HEK293 (cell line): ENCODE results near the gene LZTFL1.

Experiments
- BCL11A ChIP-seq: fragments of 450-650 bp; formaldehyde crosslinking; IDR thresholded peaks from 2 replicates; pipeline ENCODE4 v1.5.1; 2016; ENCODE audit warnings: low read depth, missing biosample characterization, missing genetic modification characterization
- BCL11B ChIP-seq: fragments of 450-650 bp; formaldehyde crosslinking; IDR thresholded peaks from 2 replicates; pipeline ENCODE4 v1.5.1; 2016; ENCODE audit warnings: low read depth, missing biosample characterization, missing genetic modification characterization
- CTCF ChIP-seq: fragments of 450-650 bp; formaldehyde crosslinking; IDR thresholded peaks from 2 replicates; pipeline ENCODE4 v1.5.1; 2016; ENCODE audit warnings: missing biosample characterization, missing genetic modification characterization
- ZNF174 ChIP-seq: fragments of 450-650 bp; formaldehyde crosslinking; IDR thresholded peaks from 2 replicates; pipeline ENCODE4 v1.5.0; 2017; ENCODE audit warnings: missing biosample characterization, mild to moderate bottlenecking, missing genetic modification characterization
- ZNF274 ChIP-seq, 2 experiments: fragments of 200-500 bp in 1 of 2; fragments of 450-650 bp in 1 of 2; sonication (Bioruptor generic) in 1 of 2; formaldehyde crosslinking in 1 of 2; IDR thresholded peaks; 2 replicates each; pipeline versions ENCODE4 v1.5.1 to v1.6.1; 2014 to 2016; ENCODE audit warnings: borderline replicate concordance in 1 of 2, inconsistent platforms in 1 of 2, low read length in 1 of 2, missing biosample characterization in 1 of 2, missing genetic modification characterization in 1 of 2
- ZNF426 ChIP-seq: fragments of 450-650 bp; formaldehyde crosslinking; IDR thresholded peaks from 2 replicates; pipeline ENCODE4 v1.5.1; 2017; ENCODE audit warnings: missing biosample characterization, missing genetic modification characterization, mild to moderate bottlenecking, inconsistent platforms, moderate library complexity
- ZNF670 ChIP-seq: fragments of 450-650 bp; formaldehyde crosslinking; IDR thresholded peaks from 2 replicates; pipeline ENCODE4 v1.5.1; 2016; ENCODE audit warnings: missing biosample characterization, missing genetic modification characterization, low read depth

GRCh38 chr3:45860481-45860880 is 18.6 kb upstream of the LZTFL1 start:
- TF ChIP-seq ZNF174 (tag by site-specific recombination) (no peak), CTCF (no peak), ZNF274 (IDR thresholded peaks at IDR 0.05; ENCODE audit: low read length) (no peak), ZNF274 (tag by site-specific recombination; IDR thresholded peaks at IDR 0.05; ENCODE audit: borderline replicate concordance) (no peak), BCL11B (tag by site-specific recombination) (no peak), ZNF670 (tag by site-specific recombination) (no peak), BCL11A (no peak), ZNF426 (no peak)
